ENCODE results near the gene CD59.

CD59 gene, protein sequence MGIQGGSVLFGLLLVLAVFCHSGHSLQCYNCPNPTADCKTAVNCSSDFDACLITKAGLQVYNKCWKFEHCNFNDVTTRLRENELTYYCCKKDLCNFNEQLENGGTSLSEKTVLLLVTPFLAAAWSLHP

DNA sequence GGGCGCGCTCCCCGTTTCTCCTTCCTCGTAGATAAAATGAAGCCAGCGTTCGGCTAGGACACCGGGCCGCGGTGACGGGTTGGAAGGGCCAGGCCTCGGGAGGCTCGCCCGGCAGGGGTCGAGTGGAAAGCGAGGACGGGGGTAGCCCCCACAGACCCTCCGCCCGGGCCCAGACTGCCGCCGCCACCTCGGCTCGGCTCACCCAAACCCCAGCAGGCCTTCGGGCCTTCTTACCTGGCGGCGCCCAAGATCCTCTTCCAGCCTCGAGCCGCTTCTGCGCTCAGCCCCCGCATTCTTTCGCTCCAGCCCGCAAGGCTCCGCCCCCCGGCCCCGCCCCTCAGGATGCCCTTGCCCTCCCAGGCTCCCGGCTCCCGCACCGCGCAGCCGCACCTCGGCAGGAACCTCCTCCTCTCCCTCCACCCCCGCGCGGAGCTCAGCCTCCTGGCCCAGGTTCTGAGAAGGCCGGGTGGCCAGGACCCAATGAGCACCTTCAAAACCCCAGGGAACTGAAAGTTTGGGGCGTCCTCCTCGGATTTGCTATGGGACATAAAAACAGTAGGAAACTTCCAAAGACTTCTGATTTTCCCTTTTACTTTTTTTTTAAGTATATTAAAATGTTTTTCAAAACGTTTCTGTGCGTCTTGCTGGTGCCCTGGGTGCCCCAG is at the start of gene CD59:
CD59 (minus strand) TSS at position 276 of the 665 bp plus-strand sequence. CDS start 13,978 bp downstream, outside the sequence.
- peak; percentile 92 for DNase-seq

DNA sequence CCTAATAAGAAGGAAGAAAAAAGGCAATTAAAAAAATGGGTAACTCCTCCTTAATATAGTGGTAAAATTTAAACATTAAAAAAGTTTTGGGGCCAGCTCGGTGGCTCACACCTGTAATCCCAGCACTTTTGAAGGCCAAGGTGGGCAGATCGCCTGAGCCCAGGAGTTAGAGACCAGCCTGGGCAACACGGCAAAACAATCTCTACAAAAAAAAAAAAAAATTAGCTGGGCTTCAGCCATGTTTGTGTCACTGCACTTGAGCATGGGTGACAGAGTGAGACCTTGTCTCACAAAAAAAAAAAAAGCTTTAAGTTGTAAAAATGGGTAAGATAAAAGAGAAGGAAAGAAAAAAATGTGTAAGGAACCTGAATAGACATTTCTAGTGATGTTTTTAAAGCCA is 49.4 kb upstream of the CD59 start:
- DNase-seq, result no peak

DNA sequence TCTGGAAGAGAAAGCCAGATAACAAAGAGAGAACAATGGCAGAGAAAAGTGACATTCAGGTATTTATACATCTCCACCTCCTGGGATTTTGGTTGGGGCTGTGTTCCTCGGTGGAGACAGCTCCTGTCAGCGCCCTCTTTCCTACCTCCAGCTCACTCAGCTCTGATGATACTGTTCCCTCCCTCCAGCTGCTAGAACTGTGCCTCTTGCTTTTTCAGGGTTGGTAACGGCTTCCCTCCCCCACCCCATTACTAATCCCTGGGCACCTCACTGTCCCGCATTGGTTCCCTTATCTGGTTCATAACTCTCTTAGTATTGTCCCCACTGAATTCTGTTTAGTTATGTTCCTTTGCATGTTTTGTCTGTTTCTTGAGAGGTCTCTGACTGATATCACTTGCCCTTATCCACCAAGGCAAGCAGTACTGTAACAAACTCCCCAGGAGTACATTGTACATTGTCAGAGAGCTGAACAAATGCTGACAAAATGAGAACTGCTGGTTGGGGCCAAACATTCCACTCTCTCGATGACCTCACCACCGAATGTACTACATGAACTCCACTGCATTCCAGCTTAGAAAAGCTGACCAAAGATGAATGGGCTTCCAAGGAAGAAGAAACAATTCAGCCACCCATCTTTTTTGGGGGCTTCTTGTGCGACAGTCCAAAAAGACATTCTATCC is 43.8 kb upstream of the CD59 start:
- no peak for DNase-seq

DNA sequence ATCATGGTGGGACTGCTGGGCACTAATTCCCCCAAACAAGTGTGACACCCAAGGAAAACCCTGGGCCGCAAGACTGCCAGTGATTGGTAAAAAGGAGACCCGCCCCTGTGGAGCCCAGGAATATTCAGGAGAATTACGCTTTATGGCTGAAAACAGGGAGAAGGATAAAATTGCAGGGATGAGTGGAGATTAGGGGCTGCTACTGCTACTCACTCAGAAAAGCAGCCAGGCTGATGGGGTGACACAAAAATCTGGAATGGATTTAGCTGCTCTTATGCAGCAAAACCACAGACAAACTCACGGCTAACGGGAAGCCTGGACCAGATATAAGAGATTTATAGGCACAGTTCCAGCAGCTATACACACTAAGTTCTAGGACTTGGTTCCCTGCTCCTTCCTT is 42.5 kb upstream of the CD59 start:
- no peak for DNase-seq

DNA sequence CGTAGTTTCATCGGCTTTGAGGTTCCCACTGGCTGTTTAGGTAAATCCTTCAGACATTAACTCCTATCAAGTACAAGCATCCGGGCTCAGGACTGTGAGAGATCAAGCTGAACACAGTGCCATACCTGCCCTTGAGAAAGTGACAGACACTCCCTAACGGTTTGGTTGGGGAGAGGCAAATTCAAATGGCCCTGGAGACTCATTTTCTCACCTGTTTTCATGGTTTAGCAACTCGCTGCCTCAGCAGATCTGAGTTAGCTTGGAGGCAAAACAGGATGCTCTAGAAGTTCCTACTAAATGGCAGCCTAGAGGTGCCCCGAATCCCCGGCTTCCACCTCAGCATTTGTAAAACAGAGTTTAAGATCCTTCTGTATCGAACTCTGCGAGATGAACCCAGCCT is 41.7 kb upstream of the CD59 start:
- DNase-seq, result no peak

DNA sequence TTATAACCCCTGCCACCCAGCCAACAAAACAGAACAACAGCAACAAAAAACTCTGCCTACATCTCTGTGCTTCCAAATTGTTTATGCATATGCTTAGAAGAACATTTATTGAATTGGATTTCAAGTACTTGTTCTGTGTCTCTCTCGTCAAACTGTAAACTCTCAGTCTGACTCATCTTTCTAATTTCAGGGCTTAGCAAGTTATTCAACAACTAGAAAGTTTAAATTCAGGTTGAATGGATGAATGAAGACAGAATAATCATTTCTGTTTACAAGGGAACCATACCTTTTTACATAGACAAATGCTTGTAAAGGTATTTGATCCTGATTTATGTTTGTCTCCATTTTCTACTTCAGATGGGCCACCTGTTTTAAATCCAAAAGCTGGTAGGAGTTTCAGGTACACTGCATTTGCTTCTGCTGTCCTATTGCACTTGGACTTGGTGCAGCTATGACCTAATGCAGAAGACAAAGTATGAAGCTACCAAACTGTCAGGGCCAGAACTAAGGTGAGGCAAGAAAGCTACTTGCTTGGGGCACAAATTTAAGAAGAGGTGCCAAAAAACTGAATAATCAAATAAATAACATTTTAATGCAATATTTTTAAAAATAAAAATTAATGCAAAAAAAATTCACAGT is 39.7 kb upstream of the CD59 start:
- no peak for DNase-seq

DNA sequence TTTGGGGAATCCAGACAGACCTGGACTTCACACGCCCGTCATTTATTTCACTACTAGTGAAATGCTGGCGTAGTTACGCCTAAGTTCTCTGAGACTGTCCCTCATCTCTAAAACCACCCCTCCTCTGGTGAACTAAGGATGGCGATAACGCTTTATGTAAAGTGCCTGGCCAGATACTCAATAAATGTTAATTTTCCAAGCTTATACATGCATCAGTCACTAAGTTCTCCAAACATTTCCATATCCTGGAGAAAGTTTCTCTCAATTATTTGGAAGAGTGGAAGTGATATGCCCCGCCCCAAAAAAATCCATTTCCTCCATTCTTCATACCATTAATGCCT is 39.2 kb upstream of the CD59 start:
- no peak for DNase-seq

DNA sequence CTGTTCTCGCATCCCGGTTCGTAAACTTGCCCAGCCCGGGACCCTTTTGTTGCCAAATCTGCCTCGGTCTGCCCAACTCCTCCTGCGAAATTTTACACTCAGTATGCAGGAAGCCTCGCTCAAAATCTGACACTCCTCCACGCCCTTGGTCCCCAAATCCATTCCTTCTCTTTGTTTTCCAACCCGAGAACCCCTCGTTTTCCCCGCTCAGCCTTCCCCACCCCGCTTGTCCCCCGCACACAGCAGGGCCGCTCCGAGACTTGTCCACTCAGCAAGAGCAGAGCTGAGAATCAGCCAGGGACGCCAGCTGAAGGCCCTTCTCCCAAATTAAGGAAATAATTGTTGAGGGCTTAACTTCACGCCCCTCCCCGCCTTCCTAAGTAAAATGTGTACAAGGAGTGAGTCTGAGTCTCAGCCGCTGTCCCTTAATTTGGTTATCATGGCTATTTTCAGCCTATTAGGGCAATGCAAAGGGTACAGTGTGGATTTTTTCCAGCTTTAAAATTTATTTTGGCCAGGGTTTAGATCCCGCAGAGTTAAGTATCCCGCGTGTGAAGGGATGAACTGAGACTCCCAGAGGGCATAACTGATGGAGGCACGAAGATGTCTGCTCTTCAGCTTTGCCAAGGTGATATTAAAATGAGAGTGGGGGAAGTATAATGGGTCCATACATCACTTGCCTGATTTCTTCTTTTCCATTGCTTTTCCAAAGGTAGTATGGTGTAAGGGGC is 38.7 kb upstream of the CD59 start:
- DNase-seq, result no peak

DNA sequence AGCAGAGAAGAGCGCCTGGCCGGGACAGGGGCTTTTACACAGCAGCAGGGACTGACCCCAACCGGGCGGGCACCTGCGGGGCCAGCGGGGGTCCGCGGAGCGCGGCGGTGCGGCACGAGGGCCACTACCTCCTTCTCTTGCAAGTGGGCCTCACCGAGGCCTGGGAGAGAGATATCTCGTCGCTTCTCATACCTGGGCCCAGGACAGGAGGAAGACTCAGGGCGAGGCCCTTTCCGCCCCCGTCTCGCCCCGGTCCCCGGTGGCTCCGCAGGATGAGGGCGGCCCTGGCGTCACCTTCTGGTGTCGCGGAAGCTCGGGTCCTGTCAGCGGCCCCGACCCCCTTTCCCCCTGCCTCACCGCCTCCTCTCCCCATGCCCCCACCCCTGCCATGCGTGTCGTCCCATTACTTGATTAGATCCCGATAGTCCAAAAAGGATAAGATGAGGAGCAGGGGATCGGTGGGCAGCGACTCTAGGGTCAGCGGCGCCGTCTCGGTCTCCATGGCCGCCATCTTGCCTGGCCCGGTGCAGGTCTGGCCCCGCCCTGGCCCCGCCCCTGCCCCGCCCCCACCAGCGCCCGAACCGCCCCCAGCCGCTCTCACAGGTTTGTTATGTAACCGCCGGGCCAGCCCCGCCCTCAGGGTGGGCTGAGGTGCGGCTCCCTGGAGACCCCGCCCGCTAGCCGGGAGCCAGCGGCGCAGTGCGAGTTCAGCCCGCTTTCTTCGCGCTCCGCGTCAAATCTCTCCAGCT is 37.9 kb upstream of the CD59 start, which contains the start of gene FBXO3:
FBXO3 (minus strand) TSS at position 534 of the 749 bp plus-strand sequence; CDS start at position 511, 23 bp downstream.
- peak; percentile 88 for DNase-seq

DNA sequence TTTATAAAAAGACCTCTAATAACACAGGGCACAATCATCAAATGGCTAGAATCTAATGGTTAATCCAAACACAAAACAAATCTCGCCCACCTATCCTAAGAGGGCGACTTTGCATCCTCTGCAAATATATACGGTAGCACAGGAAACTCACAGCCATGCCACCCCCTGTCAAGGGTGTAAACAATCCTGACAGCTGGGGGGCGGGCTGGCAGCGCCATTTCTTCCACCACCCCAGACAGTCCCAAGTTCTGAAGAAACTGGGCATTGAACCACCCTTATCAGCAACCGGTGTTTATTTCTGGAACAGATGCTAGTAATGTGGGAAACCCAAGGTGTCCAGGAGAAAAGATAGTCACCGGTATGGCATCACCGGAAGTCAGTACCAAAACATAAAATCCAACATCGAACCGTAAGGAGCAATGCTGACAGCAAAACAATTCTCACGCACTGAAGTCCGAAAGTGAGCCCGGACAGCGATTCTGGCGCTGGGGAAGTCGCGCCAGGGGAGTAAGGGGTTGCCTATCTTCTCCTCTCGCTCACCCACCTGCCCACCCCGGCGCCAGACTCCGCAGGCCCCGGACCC is 37.3 kb upstream of the CD59 start:
- no peak for DNase-seq

DNA sequence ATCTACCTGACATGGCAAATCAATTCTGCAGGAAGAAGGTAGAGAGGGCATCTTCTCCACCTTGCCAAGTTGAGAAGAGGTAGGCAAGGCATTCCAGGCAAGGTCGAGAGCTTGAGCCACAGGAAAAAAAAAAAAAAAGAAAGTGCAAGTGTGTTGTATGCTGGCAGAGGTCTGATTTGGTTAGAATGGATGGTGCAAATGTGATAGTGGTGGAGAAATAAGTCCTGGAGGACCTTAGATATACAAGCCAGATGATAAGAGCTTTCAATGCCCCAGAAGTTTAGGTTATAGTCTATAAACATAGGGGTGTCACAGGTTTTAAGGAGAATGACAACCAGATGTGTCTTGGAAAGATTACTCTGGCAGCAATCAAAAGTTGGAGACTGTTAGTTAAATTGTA is 36.6 kb upstream of the CD59 start:
- no peak for DNase-seq

DNA sequence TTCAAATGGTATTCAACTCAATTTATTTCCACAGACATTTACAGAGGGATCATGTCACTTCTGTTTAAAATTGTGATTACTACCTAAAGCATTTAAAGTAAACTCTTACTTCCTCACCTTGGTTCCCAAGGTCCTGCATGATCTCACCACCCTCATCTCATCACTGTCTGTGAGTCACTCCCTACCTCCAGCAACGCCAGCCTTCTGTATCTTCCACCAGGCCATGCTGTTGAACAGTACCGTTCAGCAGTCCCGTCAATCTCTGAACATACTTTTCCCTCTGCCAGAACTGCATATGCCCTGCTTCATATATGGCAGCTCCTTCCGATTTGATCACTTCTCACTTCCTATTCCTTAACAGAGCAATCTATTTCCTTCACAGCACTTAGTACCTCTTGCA is 36.1 kb upstream of the CD59 start:
- DNase-seq, result no peak

DNA sequence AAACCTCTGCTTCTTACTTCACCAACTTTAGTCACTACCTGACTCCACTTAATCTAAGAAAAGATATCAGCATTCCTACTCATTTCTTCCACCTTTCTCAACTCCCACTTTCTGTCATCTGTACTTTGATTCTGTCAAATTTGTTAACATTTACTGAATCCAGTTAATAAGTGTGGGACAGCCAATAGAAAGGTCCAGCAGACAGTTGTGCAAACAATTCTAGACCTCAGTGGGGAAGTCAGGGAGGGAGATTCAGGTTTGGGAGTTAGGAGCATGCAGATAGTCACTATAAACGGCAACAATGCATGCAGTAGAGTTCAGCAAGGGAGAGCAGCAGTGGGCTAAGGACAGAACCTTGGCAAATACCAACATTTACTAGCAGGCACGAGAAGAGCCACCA is 34.0 kb upstream of the CD59 start:
- DNase-seq, result no peak

DNA sequence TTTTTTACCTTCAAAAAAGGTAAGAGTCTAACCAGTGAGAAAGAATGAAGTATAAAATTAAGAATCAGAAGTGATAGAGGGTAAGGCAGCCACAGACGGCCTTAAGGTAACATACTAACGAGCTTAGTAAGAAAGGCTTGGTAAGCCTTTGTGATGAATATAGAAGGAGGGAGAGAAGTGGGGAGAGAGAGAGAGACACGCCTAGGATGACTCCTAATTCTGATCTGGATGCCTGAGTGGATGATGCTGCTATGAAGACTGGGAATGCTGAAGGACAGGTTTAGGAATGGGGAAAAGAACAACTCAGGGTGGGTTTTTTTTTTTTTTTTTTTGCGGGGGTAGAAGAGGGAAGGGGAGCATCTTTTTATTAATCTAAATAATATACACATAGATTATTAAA is 33.3 kb upstream of the CD59 start:
- no peak for DNase-seq

DNA sequence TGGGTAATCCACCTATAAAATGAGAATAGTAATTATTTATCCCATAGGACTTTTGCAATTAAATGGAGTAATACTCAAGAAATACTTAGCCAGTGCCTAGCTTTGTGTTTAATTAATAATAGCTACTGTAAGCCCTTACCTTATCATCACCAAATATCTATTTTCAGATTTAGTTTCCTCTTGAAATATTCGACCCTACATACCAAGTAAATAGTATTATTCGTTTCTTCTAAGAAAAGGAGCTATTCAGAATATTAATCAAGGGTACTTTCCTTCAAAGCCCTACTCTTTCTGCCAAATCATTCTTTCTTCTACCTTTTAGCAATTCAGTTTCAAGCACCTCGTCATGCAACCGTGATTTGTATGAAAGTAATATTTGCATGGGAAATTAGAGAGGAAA is 31.4 kb upstream of the CD59 start:
- DNase-seq, result no peak

DNA sequence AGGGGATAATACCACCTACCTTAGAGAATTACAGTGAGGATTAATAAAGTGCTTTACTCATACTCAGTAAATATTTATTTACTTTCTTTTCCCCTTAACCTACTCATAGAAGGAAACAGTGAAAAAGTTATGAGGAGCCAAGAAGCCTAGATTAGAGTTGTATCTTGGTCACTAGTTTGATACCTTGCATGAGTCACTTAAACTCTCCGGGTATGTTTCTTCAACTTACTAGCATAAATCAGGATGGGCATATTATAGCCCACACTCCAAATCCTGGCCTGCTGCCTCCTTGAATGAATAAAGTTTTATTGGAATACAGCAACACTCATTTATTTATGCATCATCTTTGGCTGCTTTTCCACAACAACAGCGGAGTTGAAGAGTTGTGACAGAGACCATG is 29.9 kb upstream of the CD59 start:
- DNase-seq, result no peak

DNA sequence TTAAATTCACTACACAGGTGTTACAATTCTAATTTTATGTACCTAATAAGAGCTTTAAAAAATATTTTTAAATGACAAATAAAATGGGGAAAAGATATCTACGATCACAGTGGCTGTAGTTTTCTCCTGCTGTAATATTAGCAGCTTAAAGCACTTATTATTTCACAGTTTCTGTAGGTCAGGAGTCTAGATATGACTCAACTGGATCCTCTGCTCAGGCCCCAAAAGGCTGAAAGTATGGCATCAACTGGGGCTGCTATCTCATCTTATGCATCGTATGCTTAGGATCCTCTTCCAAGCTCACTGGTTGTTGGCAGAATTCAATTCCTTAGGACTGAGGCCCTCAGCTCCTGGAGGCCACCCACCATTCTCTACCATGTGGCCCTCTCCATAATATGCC is 25.2 kb upstream of the CD59 start:
- DNase-seq, result no peak

DNA sequence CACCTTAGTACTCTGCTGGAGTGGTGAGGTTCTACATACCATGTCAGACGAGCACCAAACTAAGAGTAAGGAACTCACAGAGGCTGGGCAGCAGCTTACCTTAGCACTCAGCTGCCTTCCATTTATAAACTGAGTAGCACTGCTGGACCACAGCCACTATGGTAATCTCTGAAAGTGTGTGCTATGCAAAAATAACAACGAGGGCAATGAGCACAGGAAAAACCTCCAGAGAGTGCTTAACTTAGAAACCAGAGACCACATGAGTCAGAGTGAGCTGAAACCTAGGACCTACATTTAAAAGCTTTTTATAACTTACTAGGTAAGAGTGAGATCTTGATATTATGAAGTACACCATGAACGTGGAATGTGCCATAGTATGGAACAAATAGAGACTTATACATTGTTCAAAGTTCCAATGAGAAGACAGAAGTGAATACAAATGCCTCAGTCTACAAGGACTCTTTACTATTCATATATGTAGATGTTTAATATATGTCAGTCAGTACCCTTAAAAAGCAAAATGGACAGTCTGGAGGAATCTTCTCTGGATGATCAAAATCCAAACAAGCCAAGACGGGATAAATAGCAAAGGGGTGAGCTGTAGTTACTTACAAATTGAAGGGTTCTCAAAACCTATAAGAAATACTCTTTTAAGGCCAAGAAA is 17.2 kb upstream of the CD59 start:
- DNase-seq, result no peak

DNA sequence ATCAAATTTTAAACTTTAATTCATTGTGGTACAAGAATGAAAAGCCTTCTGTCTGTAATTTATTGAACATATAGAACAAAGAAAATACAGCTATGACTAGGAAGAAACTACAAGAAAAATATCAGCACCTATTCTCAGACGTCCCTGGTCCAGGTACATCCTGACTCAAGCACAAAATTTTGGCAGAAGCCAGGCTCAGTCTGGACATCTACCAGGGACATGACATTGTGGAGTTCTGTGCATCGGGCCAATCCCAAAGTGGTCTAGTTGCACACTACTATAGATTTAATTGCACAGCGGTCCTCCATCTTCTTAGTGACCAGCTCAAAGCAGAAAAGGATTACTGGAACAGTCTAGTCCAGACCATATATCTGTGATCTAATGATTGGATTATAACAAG is 15.7 kb upstream of the CD59 start:
- DNase-seq, result no peak

DNA sequence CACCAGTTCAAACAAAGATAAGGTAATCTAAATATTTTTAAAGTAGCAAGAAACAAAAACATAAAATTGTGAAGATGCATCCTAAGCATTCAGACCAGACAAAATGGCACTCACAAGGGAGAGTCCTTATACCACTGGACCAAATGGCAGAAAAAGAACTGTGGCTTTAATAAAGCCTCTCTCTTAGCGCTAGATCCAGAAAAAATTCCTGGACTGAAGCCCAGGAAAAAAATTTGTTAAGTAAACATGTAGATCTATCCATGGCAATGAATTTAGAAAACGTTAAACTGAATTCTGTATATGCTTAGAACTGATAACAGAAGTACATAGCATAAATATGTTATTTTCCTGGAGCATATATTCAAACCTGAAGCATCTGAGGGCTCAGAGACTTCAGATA is 11.8 kb upstream of the CD59 start:
- DNase-seq, result no peak

DNA sequence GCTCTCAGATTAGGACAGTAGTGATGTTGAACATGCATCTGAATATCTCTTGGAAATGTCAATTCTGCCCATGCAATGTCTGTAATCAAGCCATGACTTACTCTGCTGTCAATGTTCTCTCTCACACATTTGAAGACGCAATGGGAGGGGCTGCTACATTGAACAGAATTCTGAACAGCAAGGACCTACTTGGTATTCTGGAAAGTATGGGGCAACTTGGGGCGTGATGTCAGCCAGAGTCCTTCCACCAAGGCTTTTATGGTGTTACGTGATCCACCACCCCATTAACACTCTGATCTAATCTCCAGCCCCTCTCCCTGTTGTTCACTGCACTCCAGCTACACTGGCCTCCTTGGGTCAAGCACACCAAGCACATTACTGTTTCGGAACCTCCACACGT is 7.1 kb upstream of the CD59 start:
- DNase-seq, result no peak
